Gastroesophageal sphincter (tissue), 3 donors: ENCODE measurements around the gene SREBF2.

ENCODE experiments used
- POLR2A ChIP-seq, 2 donors: fragments of 450-650 bp; IDR thresholded peaks; one replicate each; pipeline ENCODE4 v1.6.1; 2017; ENCODE audit warnings: antibody characterized with exemption in 2 of 2, mild to moderate bottlenecking in 2 of 2, moderate library complexity in 1 of 2
- POLR2AphosphoS5 ChIP-seq: sonication (generic); formaldehyde crosslinking; IDR thresholded peaks from one replicate; pipeline ENCODE4 v1.6.1; 2017; ENCODE audit warnings: antibody characterized with exemption
- TF ChIP-seq, protein P1 (sequence below), 4 experiments: fragments of 200-600 bp in 2 of 4; fragments of 450-650 bp in 2 of 4; sonication (generic) in 1 of 4; IDR thresholded peaks; one replicate each; pipeline ENCODE4 v1.5.1; 2017 to 2019; ENCODE audit warnings: antibody characterized with exemption in 4 of 4, mild to moderate bottlenecking in 2 of 4, moderate library complexity in 2 of 4

DNA sequence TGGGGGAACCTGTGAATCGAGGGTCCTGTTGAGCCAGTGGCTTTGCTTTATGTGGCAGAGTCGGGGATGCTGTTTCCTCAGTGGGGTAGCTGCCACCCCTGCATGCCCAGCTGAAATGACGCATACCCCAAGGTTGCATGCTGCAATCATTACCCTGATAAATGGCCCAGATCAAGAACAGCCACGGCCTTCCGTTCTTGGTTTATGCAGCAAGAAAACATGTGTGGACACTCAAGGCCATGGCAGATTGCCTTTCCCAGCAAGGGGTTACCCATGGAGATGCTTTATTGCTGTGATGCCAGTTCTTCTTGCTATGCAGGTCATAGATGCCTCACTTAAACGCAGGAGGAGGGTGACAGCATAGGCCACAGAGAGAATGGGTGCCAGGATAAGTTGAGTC is 14.3 kb upstream of the SREBF2 start:
- TF ChIP-seq, protein P1, sequence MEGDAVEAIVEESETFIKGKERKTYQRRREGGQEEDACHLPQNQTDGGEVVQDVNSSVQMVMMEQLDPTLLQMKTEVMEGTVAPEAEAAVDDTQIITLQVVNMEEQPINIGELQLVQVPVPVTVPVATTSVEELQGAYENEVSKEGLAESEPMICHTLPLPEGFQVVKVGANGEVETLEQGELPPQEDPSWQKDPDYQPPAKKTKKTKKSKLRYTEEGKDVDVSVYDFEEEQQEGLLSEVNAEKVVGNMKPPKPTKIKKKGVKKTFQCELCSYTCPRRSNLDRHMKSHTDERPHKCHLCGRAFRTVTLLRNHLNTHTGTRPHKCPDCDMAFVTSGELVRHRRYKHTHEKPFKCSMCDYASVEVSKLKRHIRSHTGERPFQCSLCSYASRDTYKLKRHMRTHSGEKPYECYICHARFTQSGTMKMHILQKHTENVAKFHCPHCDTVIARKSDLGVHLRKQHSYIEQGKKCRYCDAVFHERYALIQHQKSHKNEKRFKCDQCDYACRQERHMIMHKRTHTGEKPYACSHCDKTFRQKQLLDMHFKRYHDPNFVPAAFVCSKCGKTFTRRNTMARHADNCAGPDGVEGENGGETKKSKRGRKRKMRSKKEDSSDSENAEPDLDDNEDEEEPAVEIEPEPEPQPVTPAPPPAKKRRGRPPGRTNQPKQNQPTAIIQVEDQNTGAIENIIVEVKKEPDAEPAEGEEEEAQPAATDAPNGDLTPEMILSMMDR (IDR thresholded peaks at IDR 0.05), result no peak
- TF ChIP-seq POLR2A (IDR thresholded peaks at IDR 0.05) (no peak), POLR2AphosphoS5 (no peak)
